ENCODE data around the gene HOXA9.

The HOXA9 gene

DNA sequence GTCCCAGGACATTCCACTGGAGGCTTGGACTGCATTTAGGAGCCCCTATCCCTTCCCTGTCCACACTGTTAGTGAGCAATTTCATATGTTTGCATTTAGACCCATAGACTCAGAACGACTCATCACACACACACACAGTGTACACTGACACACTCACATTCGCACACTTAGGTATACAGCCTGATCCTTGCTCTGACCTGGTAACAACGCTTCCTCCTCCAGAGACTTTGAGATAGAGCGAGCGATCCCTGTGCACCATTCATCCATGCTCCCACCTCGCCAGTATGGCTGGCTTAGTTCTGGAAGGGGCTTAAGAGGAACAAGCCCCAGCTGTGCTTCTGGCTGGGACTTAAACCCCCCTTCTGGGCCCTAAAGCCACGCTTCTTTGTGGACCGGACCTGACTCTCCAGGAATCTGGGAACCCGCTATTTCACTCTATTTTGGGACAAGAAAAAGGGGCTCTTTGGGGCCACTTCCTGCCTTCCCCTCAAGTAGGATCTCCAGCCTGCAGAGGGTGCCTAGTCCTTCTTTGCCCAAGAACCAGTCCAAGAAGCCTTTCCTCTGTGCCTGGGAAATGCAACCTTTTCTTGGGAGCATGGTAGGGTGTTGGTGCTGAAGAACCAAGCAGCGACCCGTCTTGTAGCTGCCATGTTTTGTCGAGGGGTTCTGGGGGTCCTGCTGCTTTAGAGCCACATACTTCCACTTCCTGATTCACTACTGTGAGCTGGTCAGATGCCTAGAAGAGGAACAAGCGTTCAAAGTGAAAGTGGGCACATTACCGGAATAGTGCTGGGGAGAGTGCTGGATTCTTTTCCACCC, 35.6 kb upstream of the HOXA9 start:
- DNase-seq (ENCODE audit: low spot score) = no peak

DNA sequence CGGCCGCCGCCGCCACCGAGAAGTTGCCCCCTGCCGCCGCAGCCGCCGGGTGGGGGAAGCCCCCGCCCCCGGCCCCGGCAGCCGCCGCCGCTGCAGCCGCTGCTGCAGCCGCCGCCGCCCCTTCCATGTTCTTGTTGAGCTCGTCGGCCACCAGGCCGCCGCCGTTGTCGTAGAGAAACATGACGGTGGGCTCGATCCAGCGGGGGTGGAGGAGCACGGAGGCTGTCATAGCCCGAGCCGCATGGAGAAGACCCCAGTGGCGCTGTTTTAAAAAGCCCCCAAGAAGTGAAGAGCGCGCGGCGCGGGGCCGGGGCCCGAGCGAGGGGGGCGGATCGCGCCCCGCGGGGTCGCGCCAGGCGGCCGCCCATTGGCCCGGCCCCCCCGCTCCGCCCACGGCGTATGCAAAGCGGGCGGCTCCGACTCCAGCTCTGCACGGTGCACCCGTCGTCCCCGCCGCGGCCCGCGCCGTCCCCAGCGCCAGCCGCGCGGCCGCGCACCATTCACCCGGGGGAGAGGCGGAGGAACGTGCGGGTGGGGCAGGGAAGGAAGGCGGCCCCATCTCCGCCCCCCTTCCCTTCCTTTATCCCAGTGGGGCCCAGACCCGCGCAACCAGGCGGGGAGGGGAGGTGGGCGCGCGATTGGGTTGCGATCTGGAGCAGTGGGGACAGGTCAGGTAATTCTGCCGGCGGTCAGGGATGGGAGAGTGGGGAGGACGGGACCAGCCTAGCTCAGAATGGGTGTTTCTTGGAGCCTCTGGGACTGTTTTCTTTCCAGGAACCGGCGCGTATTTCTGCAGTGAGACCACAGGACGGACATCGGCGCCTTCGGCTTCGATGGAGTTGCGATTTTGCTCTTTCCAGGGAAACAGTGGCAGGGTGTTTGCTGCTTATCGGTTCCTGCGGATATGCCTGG, 34.8 kb upstream of the HOXA9 start, which contains the start of gene HOXA13:
HOXA13 (minus strand) TSS at position 243 of the 912 bp plus-strand sequence; CDS start at position 229, 14 bp downstream.
- DNase-seq (ENCODE audit: low spot score) = no peak

DNA sequence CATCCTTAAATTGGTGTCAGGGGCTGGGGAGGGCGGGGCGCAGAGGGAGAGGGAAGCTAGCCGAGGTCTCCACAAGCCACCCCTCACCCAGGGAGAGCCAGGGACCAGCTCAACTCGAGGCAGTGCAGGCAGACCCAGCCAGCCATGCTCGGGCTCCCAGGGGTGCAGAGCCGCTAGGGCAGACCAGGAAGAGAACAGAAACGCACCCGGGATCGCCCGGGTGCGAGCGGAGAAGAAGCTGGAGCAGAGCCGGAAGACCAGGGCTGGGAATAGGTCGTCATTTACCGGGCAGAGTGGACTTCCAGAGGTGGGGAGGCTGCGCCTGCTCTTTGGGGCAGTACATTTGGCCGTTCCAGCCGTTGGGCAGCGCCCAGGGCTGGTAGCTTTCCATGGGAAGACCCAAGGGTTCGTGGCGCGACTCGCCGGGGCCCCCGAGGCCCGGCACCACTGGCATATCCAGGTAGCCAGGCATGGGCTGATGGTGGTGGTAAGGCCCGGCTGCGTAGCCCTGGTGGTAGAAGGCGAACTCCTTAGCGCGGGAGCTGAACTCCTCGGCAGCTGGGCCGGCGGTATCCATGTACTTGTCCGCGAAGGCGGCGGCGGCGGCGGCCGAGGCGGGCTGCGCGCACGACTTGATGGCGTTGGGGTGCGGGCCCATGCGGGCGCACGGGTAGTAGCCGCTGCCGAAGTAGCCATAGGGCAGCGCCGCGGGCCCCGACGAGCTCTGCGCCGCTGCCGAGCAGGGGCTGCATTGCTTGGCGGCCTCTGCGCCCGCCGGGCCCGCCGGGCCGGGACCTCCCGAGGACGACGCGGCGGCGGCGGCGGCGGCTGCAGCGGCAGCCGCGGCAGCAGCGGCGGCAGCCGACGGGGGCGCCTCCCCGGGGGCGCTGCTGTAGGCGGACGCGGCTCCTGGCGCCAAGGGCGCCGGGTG, 33.8 kb upstream of the HOXA9 start:
- DNase-seq (ENCODE audit: low spot score) = no peak

DNA sequence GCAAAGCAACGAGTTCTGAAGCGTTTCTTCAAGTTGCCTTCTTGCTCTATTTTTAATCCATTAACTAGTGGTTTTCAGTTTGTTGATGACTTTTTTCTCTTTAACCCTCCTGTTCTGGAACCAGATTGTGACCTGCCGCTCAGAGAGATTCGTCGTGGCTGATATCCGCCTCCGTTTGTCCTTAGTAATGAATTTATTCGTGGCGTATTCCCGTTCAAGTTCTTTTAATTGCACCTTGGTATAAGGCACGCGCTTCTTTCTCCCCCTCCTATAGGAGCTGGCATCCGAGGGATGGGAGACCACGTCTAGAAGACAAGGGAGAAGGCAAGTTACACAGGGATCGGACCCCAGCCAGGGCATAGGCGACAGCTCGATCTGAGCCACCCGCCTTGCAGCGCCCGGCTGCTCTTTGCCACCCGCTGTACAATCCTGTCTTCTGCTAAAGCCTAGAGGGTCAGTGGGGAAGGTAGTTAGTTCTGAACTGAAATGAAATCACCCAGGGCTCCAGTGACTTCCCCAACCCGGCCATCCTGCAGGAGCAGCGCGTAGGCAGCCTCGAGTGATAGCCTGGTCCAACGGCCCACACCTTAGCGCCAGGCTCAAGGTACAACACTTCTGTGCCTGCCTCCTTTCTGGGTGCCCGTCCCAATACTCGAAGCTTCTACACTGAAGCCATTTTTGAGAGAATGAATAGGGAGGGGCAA, 33.0 kb upstream of the HOXA9 start:
- DNase-seq (ENCODE audit: low spot score) = no peak

DNA sequence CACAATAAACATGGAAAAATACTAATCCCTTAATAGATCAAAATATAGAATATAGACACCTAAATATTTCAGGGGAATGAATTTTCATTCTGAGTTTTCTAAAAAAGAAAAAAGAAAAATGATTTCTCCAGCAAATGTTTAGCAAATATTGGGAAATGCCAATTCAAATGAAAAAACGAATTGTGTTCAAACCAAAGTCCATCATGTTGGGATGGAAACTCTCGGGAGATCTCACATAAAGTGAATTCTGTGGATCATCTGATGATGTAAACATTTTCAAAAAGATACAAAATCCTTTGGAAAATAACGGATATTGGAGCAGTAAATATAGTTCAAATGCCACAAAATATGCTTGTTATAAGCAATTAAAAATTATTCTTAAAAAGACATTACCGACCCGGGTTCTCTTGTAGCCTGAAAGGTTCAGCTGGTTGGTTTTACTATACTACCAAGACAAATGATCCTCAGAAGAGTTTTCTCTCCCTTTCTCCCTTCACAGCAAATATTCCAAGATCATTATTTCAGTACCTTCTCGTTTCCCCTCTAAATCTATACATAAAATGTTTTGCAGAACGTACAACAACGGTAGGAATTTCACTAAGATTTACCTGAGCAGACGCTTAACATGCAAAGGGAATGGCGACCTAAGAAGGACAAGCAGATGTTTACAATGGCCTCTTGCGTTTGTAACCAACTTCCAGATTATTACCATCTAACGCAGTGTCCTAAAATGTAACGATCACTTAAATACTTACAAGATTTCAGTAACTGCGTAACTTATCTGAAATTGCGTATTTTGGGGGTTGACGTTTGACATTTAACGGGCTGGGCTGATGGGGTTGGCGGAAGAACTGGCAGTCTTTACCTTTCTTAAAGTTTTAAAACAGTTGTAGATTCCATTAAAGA, 32.1 kb upstream of the HOXA9 start:
- DNase-seq (ENCODE audit: low spot score) = no peak

DNA sequence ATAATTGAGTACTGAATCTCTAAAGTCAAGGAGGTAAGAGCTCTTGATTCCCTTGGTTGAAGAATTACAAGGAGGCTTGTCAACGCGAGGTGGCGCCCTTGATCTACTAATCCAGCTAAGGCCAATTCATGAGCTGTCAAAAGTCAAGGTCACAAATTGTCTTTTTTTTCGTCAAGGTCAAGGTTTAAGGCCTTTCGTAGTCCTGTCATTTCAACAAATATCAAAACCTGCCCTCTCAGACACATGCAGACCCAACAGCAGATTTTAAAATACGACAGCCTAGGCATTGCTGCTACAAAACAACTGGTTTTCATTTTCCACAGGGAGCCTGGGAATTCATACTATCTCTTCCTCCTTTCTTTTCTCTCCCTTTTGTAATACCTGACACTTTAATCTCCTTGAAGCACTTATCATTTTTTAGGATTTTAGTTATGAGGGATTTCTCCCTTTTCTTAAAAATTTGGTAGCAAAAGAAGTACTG, 31.0 kb upstream of the HOXA9 start:
- peak; percentile 68 for DNase-seq (ENCODE audit: low spot score)

DNA sequence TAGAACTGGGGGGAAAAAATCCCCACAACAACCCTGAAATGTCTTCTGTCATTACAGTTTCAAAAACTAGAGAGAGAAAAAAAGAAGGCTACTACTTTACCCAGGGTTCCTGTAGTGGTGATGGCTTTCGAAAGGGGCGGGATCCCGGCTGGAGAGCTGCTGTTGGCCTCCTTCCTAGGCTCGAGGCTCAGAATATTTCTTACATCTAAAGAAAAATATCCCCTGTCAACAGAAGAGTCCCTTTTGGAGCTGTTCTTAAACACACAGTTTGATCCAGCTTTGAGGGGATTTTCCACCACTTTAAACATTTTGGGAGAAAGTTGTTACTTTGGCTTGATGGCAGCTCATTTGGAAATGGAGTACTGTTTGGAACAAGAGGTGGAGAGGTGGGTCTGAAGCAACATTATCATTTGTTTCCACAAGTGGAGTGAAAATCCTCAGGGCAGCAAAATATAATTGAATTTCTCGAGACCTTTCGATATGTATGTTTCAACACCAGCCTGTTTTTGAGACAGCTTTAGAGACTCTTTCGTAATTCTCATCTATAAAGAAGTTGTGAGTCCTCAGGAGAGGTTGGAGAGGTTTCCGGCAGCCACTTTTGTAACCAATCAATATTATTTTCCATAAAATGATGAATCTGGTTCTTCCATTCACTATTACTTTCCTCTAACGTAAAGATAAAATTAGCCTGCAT, 29.5 kb upstream of the HOXA9 start:
- DNase-seq (ENCODE audit: low spot score) = no peak

DNA sequence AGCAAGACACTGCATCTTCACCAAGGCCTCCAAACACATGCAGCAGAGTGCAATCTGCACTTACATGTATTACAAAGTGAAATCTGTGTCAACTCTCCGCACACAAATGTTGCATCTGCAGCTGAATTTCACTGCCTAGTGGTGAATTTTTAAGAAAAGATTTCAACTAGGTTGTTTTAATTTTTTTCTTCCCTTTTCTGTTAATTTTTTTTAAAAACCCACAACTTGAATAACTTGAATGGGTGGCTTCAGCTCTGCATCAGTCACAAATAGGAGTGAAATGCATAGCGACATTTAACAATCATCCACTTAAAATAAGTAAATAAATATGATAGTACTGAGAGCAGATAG, 28.6 kb upstream of the HOXA9 start:
- no peak for DNase-seq (ENCODE audit: low spot score)

DNA sequence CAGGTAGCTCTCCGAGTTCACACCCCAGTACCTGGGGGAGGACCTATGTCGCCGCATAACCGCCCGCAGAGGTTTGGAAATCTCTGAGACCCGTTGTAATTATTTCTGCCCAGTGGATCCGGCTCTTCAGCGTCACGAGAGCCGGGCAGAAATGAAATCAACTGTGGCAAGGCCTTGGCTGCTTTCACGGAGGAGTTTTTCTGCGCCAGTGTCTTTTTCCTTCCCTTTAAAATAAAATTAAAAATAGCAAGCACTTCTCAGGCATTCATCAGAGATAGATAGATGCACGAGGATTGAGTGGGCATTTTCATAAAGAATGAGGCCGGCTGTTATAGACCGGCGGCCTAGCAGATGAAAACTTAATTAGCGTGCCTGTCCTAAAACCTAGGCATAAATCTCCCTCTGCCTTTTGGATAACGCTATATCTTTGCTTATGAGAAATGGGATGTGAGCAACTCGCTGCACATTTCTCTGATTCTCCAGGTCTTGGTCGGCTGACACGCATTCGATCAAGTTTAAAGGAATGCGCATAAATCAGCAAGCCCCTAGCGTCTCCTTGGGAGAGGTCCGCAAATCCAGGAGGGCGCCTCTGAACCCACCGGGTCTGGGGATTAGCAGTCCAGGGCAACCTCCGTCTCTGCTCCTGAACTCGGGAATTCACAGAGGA, 28.1 kb upstream of the HOXA9 start:
- DNase-seq (ENCODE audit: low spot score) = no peak

DNA sequence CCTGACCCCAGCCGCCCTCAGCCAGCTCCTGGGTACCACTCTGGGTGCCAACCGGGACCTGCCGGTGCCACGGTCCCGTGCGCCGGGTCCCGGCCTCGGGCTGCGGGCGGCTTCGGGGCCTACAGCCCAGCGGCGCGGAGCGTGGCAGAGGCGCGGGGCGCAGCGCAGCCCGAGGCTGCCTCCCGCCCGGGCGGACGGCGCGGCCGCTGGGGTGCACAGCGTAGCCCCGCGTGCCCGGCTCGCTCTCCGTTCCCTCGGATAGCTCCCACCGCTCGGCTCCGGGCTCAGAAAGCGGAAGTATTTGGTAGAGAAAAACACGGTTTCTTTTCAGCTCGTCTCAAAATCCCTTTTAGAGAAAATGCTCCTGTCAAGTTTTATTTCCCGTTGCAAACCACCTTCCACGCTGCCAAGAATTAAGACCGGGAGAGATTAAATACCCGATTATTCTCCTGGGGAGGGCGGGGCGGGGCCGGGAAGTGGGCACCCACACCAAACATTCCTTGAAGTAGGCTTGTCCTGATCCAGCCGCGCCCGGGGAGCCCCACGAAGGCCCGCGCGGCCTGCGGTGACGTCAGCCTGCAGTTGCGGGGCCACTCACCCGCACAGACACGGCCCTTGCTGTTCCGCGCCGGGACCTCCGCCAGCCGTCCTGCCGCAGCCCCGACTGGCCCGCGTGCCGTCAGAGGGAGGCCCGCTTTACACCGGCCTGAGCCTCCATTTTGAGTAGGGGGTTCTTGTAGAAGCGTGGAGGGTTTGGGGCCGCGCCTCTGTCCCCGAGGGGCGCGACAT, 27.4 kb upstream of the HOXA9 start:
- no peak for DNase-seq (ENCODE audit: low spot score)

DNA sequence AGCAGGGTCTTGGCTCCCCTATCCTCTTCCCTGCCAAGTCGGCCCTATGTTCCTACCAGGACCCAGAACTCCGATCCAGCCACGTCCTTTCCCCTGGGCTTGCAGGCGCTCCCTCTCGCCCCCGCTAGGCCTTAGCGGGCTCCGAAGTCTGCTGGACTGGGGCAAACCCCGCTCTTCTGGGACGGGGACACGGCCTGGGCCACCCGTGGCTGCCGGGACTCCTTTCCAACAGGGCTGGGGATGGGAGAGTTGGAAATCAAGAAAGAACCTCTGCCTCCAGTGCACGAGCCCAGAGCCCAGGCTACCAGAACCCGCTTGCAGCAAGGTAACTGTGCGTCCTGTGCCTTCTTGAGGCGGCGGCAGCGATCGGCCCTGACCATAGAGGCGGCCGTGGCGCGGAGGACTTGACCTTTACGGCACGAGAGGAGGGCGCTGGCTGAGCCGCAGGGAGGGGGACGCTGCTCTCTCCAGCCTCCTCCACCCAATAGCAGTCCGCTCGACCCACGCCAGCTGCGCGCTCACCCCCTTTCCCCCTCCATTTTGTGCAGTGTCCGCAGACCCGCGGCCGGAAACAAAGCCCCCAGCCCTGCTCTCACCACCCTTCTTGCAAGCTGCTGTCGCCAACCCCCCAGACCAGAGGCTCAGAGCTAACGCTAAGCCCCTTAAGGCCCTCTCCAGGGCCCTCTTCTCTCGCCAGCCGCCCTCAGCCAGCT, 26.7 kb upstream of the HOXA9 start:
- DNase-seq (ENCODE audit: low spot score) = no peak

DNA sequence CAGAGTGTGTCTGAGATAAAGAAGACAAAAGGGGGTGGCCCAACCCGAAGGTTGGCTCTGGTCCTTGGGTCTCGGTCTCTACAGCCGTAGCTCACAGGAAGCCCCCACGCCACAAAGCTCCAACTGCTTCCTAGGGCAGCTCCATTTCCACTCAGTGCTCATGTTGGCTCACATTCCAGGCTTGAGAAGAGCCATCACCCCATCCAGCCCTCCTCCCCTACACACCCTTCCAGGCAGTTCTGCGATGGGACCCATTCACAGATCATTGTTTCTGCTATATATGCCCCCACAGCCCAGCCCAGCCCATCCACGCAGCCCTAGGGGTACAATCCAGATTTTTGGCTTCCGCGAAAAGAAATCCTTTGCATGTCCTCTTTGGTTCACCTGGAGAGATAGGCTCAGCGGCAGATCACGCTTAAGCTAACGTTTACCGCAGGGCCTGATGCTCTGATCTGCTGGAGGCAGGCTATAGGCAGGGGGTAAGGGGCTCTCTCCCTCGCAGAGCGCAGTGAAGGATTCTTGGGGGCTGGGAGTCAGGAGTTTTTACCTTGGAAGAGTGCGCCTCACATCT, 25.9 kb upstream of the HOXA9 start:
- no peak for DNase-seq (ENCODE audit: low spot score)

DNA sequence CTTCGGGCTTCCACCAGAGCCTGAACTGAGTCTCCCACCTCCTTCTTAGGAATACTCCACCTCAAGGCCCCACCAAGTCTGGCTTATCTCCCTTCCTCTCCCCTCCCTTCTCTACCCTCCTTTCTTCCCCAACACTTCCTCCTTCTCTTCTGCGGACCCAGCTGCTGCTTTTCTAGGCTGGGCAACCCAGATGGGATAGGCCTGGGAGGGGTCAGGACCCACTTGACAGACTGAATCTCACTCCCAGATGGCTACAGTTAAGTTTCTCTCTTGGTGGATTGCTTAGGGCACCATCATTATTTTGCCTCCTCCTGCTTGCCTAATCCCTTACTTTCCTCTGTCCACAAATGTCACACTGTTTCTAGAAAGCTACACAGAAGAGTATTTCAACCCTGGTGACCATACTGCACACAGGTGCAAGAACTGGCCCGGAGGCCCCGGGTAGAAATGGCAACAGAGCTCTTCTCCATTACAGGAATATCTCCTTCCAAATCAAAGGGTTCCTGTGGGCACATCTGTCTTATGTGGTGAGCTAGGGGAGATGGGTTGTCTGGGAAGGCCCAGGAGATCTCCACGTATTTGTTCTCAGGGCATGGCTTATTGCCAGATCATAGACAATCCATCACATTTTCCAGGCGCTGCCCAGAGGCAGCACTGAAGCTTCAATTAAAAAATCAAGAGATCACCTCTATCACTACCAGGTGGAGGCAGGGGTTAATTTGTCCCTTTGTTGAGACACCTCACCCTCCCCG, 24.8 kb upstream of the HOXA9 start:
- DNase-seq (ENCODE audit: low spot score) = no peak

DNA sequence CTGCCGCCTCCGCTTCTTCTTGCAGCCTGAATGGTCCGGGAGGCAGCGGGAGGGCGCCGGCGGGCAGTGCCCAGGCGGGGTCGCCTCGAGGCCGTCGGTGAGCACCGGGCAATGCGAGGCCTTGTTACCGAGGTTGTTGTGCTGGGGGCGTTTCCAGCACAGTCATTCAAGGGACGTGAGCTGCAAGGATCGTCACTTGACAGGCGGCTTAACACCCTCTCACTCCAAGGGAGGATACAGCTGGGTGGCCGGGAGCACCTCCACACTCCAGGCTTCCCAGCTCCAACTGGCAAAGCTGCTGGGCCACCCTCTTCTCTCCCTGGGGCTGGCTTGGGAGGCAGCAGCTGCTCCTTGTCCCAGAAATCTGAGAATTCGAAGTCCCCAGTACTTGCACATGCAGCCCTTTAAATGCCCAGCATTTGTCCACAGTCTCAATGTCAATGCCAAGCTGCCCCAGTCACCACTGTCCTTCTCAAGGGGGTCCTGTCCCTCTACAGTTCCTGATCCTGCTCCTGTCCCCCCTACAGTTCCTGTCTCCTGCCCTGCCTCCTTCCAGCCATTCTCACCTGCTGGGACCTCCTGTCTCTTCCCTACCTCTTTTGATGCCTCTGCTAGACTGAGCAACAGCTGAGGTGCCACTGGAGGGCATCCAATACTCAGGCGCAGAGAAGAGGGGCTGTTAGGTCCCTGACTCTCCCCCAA, 24.1 kb upstream of the HOXA9 start:
- peak; percentile 49 for DNase-seq (ENCODE audit: low spot score)

DNA sequence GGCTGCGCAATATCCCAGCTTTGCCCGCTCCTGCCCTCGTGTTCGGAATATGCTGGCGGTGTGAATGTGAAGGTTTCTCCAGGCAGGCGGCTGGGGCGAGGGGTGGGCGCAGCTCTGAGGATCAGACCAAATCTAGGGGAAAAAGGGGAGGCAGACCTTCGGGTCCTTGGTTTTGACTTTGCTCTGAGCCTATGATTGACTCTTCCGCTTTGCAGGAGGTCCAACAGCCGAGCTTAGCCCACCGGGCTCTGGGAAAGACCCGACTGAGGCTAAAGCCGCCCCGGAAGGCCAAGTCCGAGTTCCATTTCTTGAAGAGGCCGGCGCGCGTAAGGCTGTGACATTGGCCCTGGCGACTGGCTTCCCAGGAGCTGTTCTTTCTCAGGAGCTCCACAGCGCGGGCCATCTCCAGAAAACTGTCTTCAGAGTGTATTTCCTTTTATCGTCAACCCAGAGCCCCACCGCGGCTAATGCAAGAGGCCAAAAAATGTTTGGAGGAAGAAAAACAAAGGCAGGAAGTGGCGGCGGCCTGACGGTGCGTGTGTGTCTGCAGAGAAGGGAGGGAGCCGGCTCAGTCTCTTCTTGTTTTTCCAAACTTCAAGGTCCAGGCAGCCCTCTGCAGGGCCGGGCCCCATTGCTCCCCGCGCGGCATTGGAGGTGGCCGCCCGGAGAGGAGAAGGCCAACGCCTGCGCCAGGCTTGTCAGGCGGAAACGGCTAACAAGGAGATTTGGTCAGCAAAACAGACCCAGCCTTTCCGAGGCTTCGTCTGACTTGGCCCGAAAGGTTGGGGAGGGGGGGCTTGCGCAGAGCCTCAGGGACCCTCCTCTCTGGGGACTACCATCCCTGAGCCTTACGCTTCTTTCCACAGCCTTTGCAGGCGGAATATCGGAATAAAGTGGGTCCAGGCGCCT, 23.3 kb upstream of the HOXA9 start:
- peak; percentile 23 for DNase-seq (ENCODE audit: low spot score)
